Kidney (tissue), 14 donors: ENCODE data around the gene KIF5A. TPM values are rescaled to one million over a fixed set of nuclear protein-coding genes. Genes with fewer than 3 reads are reported as not detected.

Experiments
- DNase-seq, 5 donors: peaks; one replicate each; pipeline ENCODE4 v3.0.0-alpha.2; 2013 to 2020
- FAIRE-seq: peaks from 2 replicates; lab custom pipeline; 2012; peaks lifted over from hg19 to GRCh38; lab: Jason Lieb, UNC
- H3K27ac ChIP-seq, 2 donors: one replicate each; pipeline ENCODE4 v1.7.0; 2013; ENCODE audit warnings: low read depth in 2 of 2, low read length in 2 of 2, inconsistent platforms in 1 of 2
- H3K27me3 ChIP-seq: one replicate; pipeline ENCODE4 v1.7.1; 2013; ENCODE audit warnings: low read length, inconsistent platforms; ENCODE audit not compliant: control insufficient read depth, insufficient read depth
- H3K36me3 ChIP-seq, 3 donors: one replicate each; pipeline versions ENCODE4 v1.7.0 to v1.7.1; 2013; ENCODE audit warnings: low read length in 3 of 3, control low read depth in 1 of 3, inconsistent platforms in 1 of 3; ENCODE audit not compliant: insufficient read depth in 3 of 3, control insufficient read depth in 2 of 3
- H3K4me1 ChIP-seq, 3 donors: one replicate each; pipeline versions ENCODE4 v1.7.0 to v1.7.1; 2013; ENCODE audit warnings: low read length in 3 of 3, inconsistent platforms in 1 of 3, low read depth in 1 of 3; ENCODE audit not compliant: control insufficient read depth in 2 of 3, insufficient read depth in 2 of 3
- H3K4me3 ChIP-seq, 3 donors: one replicate each; pipeline versions ENCODE4 v1.7.0 to v1.8.1; 2013; ENCODE audit warnings: low read length in 3 of 3, control low read depth in 1 of 3, inconsistent platforms in 1 of 3
- H3K9ac ChIP-seq, 3 donors: one replicate each; pipeline versions ENCODE4 v1.7.0 to v1.7.1; 2013; ENCODE audit warnings: low read length in 3 of 3, control low read depth in 1 of 3, inconsistent platforms in 1 of 3
- H3K9me3 ChIP-seq, 3 donors: one replicate each; pipeline versions ENCODE4 v1.7.0 to v1.7.1; 2013; ENCODE audit warnings: low read length in 3 of 3, control low read depth in 1 of 3, inconsistent platforms in 1 of 3; ENCODE audit not compliant: control insufficient read depth in 2 of 3, insufficient read depth in 1 of 3
- CTCF ChIP-seq: IDR thresholded peaks from 3 replicates; pipeline ENCODE4 v1.5.1; 2012; ENCODE audit warnings: mild to moderate bottlenecking, moderate library complexity, borderline replicate concordance; ENCODE audit not compliant: insufficient read depth; ENCODE audit errors: extremely low read depth
- intact Hi-C: fragments of 100-400 bp; cut with DNase I; formaldehyde crosslinking; loops from one replicate; pipeline ENCODE4 v1.11.1; 2022
- polyA plus RNA-seq: library from polyadenylated mRNA; stranded (reverse); fragments of 350-450 nt; fragmentation: Illumina TruSeq; extraction: RNeasy Lipid Tissue Mini Kit (QIAGEN cat#74804); gene quantifications from one replicate; pipeline ENCODE4 v1.2.3, GENCODE V29; 2014; ENCODE audit warnings: low read depth, low replicate concordance; ENCODE audit not compliant: insufficient read depth
- total RNA-seq: library from RNA; stranded (reverse); fragmentation: NEBNext Ultra II Directional; extraction: Animal tissue kit (Norgen Biotek cat#: 25700); gene quantifications from one replicate; pipeline ENCODE4 v1.2.1, GENCODE V29; 2021
- donor health status: control.
- donor health status: control.
- donor health status: control.
- donor health status: control.
- donor health status: control.
- donor health status: DM: yes; HTN: yes; CAD: no.
- donor health status: Normal renal cell carcinoma (clear cell type).

KIF5A gene
- total and polyA plus RNA-seq, 2 donors from 2014 or later, result 0.69 to 1.3 TPM

DNA sequence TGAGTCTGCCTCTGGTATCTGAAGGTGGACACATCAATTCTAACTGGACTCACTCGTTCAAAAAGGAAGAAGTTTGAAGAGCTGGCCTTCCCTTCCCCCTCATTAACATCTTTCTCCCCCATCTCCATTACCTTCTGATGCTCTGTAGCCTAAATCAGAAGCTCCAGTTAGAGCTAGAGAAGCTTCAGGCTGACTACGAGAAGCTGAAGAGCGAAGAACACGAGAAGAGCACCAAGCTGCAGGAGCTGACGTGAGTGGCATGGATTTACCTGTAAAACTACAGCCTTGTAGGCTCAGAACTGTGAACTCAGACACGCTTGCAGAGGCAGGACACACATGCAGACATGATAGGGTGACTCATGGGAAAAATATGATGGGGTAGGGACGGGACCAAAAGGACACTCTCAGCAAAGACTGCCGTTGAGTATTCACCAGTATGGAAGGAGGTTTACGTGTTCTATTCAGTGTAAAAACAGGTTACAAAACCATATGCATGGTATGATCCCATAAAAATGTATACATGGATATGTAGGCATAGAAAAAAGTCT is 26.8 kb downstream of the KIF5A start:
- FAIRE-seq (no peak), DNase-seq (no peak)
- TF ChIP-seq CTCF, result no peak
- Histone ChIP-seq H3K4me3 (no peak overlapping the region), H3K27me3 (no peaks in the 10 kb centered on the region), H3K27ac (no peak overlapping the region), H3K9me3 (no peaks in the 10 kb centered on the region), H3K4me1 (no peaks in the 10 kb centered on the region), H3K36me3 (no peaks in the 10 kb centered on the region), H3K9ac (no peak overlapping the region)
- intact Hi-C loops, result no loop called here

- H3K27ac ChIP-seq, result no peak overlapping the region
- DNase-seq, result no peak
- FAIRE-seq, result no peak
- H3K27me3 ChIP-seq, result no peaks in the 10 kb centered on the region
- H3K9me3 ChIP-seq, result no peaks in the 10 kb centered on the region
- no peak overlapping the region for H3K4me3 ChIP-seq
- no peaks in the 10 kb centered on the region for H3K36me3 ChIP-seq
- intact Hi-C loops, result no loop called here
- H3K4me1 ChIP-seq, result no peaks in the 10 kb centered on the region
- no peak for TF ChIP-seq CTCF
- no peak overlapping the region for H3K9ac ChIP-seq
Observed at GRCh38 chr12:57577981-57578758, 28.3 kb downstream of the KIF5A start.

GRCh38 chr12:57579011-57579410 is 29.2 kb downstream of the KIF5A start:
- intact Hi-C loops, result no loop called here
- Histone ChIP-seq H3K9me3 (no peaks in the 10 kb centered on the region), H3K27ac (no peak overlapping the region), H3K27me3 (no peaks in the 10 kb centered on the region), H3K36me3 (no peaks in the 10 kb centered on the region), H3K4me1 (no peaks in the 10 kb centered on the region), H3K9ac (no peak overlapping the region), H3K4me3 (no peak overlapping the region)
- FAIRE-seq, result no peak
- DNase-seq, result no peak
- TF ChIP-seq CTCF, result no peak
